SK-N-SH (cell line): ENCODE results near the gene IGSF9B.

Experiments
- JUND ChIP-seq: IDR thresholded peaks from 2 replicates; pipeline ENCODE4 v1.4.0; 2012
- MEF2A ChIP-seq: IDR thresholded peaks from 2 replicates; pipeline ENCODE4 v1.4.0; 2012; ENCODE audit warnings: low read depth, borderline replicate concordance
- SIN3A ChIP-seq: IDR thresholded peaks from 2 replicates; pipeline ENCODE4 v1.6.1; 2012; ENCODE audit warnings: low read depth, mild to moderate bottlenecking, low read length, moderate library complexity, borderline replicate concordance
- TF ChIP-seq, protein P1 (sequence below): fragments of 200-600 bp; sonication (generic); IDR thresholded peaks from 2 replicates; pipeline ENCODE4 v1.6.1; 2017; ENCODE audit warnings: antibody characterized with exemption, mild to moderate bottlenecking, moderate library complexity
- TF ChIP-seq, protein P2 (sequence below): fragments of 150-350 bp; IDR thresholded peaks from 2 replicates; pipeline ENCODE4 v1.6.1; 2017; ENCODE audit warnings: antibody characterized with exemption, low read length, low read depth, borderline replicate concordance

DNA sequence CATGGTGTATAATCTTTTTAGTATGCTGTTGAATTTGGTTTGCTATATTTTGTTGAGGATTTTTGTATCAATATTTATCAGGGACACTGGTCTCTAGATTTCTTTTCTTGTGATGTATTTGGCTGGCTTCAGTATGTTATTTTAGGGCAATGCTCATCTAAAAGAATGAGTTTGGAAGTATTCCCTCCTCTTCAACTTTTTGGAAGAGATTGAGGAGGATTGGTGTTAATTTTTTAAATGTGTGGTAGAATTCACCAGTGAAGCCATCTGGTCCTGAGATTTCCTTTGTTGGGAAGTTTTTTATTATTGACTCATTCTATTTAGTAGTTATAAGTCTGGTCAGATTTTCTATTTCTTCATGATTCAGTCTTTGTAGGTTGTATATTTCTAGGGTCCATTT is 89.3 kb downstream of the IGSF9B start:
- TF ChIP-seq, protein P1, sequence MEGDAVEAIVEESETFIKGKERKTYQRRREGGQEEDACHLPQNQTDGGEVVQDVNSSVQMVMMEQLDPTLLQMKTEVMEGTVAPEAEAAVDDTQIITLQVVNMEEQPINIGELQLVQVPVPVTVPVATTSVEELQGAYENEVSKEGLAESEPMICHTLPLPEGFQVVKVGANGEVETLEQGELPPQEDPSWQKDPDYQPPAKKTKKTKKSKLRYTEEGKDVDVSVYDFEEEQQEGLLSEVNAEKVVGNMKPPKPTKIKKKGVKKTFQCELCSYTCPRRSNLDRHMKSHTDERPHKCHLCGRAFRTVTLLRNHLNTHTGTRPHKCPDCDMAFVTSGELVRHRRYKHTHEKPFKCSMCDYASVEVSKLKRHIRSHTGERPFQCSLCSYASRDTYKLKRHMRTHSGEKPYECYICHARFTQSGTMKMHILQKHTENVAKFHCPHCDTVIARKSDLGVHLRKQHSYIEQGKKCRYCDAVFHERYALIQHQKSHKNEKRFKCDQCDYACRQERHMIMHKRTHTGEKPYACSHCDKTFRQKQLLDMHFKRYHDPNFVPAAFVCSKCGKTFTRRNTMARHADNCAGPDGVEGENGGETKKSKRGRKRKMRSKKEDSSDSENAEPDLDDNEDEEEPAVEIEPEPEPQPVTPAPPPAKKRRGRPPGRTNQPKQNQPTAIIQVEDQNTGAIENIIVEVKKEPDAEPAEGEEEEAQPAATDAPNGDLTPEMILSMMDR = no peak
- TF ChIP-seq, protein P2, sequence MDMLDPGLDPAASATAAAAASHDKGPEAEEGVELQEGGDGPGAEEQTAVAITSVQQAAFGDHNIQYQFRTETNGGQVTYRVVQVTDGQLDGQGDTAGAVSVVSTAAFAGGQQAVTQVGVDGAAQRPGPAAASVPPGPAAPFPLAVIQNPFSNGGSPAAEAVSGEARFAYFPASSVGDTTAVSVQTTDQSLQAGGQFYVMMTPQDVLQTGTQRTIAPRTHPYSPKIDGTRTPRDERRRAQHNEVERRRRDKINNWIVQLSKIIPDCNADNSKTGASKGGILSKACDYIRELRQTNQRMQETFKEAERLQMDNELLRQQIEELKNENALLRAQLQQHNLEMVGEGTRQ = no peak
- TF ChIP-seq MEF2A (no peak), SIN3A (no peak), JUND (no peak)
